ENCODE measurements around the gene MRPL24.
A peak's percentile ranks its signal among the peaks of the same experiment; 100 is the strongest.

MRPL24 gene

GRCh38 chr1:156742801-156743200 is 1.9 kb upstream of the MRPL24 start:
- DNase-seq, result no peak

GRCh38 chr1:156742017-156742416 is 1.1 kb upstream of the MRPL24 start:
- DNase-seq, result no peak

GRCh38 chr1:156741481-156741983 is 644 bp upstream of the MRPL24 start:
- no peak for DNase-seq

GRCh38 chr1:156740237-156740740 is 599 bp downstream of the MRPL24 start:
- no peak for DNase-seq

- DNase-seq, result no peak
Observed at GRCh38 chr1:156738916-156739315, 2.0 kb downstream of the MRPL24 start.

- no peak for DNase-seq
Observed at GRCh38 chr1:156738407-156738806, 2.5 kb downstream of the MRPL24 start.

GRCh38 chr1:156733989-156734584 is 6.8 kb downstream of the MRPL24 start:
- no peak for DNase-seq

- peak; percentile 90 for DNase-seq
Observed at GRCh38 chr1:156728599-156729462, 12.1 kb downstream of the MRPL24 start, which contains the start of gene ISG20L2. Gene ISG20L2 (minus strand): TSS chr1:156728766. CDS start chr1:156727652, 1,114 bp downstream.

GRCh38 chr1:156727926-156728598 is 12.8 kb downstream of the MRPL24 start, which contains the start of gene METTL25B:
Gene METTL25B (plus strand): TSS chr1:156728469. CDS start chr1:156729105, 636 bp downstream.
- peak; percentile 53 for DNase-seq

- no peak for DNase-seq
Observed at GRCh38 chr1:156727492-156727891, 13.4 kb downstream of the MRPL24 start.

- DNase-seq, result peak; percentile 38
Observed at GRCh38 chr1:156726549-156727226, 14.2 kb downstream of the MRPL24 start.

GRCh38 chr1:156725683-156726280 is 15.1 kb downstream of the MRPL24 start:
- peak; percentile 64 for DNase-seq

GRCh38 chr1:156721535-156721934 is 19.4 kb downstream of the MRPL24 start:
- no peak for DNase-seq

- no peak for DNase-seq
Observed at GRCh38 chr1:156721131-156721530, 19.8 kb downstream of the MRPL24 start.

GRCh38 chr1:156717351-156717750 is 23.5 kb downstream of the MRPL24 start:
- no peak for DNase-seq

- DNase-seq, result no peak
Observed at GRCh38 chr1:156714830-156715229, 26.1 kb downstream of the MRPL24 start.

GRCh38 chr1:156712626-156713025 is 28.3 kb downstream of the MRPL24 start:
- no peak for DNase-seq

GRCh38 chr1:156711011-156711817 is 29.7 kb downstream of the MRPL24 start:
- DNase-seq, result no peak

GRCh38 chr1:156709757-156710489 is 31.0 kb downstream of the MRPL24 start:
- DNase-seq, result no peak

- no peak for DNase-seq
Observed at GRCh38 chr1:156709031-156709430, 31.9 kb downstream of the MRPL24 start.
